Right forelimb (tissue), 1 donor: ENCODE data around the gene LDLRAD3.

Source experiments
- DNase-seq: peaks from one replicate; pipeline ENCODE4 v3.0.0-alpha.2; 2018

The LDLRAD3 gene

DNA sequence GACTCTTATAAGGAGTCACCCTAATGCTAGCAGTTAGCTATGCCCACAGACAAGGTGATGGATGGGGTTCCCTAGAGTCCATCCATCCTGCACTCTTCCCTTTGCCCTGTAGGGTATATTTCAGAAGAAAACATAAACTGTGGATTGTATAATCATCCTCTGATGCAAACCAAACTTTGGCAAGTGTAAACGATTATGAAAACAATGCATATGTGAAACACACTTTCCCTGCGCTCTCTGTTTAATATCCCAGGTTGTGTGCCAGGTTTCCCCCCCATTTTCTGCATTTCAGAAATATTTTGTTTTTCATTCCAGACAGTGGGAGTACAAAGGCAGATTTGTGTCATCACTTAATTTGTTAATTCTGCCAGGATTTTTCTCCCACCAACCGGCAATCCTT is 110.0 kb downstream of the LDLRAD3 start:
- no peak for DNase-seq

- no peak for DNase-seq
Measured at GRCh38 chr11:36054628-36055027, 110.8 kb downstream of the LDLRAD3 start.

DNA sequence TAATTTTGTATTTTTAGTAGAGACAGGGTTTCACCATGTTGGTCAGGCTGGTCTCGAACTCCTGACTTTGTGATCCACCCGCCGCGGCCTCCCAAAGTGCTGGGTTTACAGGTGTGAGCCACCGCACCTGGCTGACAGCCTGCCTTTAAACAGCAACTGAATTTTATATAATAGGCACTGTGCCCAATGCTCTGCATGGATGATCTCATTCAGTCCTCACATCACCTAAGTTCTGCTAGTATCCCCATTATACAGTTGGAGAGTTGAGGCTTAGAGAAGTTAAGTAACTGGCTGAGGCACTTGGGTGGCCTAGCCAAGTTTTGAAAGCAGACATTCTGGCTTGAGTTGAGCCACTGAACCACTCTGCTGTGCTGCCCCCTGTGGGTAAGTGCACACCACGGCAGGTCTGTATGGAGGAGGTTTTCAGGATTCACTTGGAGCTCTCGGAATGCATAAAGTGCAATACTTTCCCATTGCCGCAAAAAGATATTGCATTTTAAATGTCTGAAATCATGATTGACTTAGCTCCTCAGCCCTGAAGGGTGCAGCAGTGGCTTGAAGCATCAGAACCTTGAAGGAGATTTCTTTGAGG is 112.4 kb downstream of the LDLRAD3 start:
- DNase-seq, result no peak

GRCh38 chr11:36057379-36058042 is 113.6 kb downstream of the LDLRAD3 start:
- DNase-seq, result no peak

- no peak for DNase-seq
Measured at GRCh38 chr11:36059660-36060059, 115.8 kb downstream of the LDLRAD3 start.

DNA sequence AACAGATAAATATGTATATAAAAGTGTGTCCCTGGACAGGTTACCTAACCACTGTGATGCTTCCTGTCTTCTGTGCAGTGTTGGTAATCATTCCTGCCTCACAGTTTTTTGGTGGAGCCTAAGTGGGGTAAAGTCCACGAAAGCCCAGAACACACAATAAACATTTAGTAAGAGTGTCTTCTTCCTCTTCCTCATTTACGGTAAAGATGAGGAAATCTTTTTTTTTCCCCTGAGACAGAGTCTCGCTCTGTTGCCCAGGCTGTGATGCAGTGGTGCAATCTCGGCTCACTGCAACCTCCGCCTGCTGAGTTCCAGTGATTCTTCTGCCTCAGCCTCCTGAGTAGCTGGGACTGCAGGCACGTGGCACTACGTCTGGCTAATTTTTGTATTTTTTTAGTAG is 117.1 kb downstream of the LDLRAD3 start:
- no peak for DNase-seq

DNA sequence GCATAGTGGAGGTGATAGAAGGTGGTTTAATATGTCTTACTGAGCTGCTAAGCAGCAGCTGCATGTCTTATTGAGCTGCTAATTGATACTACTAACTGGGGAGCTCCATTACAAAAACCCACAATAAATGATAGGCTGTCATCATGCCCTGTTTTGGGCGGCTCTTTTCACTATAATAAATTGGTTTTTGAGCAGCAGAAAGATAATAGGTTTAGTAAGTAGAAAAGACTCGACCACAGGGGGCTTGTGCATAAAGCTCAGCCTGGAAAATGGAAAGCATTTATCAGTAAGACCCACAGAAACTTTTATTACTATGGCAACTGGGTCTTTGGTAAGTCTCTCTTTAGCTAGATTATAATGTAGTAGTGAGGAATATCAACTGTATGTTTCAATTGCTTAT is 117.6 kb downstream of the LDLRAD3 start:
- DNase-seq, result no peak

DNA sequence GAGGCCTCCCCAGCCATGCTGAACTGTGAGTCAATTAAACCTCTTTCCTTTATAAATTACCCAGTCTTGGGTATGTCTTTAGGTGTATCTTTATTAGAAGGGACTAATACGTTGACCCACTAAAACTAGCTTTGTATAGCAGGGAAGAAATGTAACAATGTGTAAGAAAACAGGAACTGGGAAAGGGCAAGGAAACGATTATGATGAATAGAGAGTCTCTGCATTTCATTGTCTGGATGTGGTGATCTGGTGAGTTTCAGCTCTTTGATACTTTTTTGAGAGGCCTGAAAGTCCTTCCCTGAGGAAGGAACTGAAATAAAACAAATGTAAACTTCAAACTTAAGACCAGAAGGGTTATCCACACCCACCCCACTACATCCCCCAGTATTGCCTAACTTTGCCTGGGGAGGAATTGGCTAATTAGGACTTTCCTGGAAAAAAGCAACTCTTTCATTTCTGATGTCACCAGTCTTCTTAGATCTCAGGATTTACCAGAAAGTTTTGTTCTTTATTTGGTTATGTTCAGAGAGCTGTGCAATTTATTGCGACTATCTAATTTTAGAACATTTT is 119.0 kb downstream of the LDLRAD3 start:
- DNase-seq, result no peak

DNA sequence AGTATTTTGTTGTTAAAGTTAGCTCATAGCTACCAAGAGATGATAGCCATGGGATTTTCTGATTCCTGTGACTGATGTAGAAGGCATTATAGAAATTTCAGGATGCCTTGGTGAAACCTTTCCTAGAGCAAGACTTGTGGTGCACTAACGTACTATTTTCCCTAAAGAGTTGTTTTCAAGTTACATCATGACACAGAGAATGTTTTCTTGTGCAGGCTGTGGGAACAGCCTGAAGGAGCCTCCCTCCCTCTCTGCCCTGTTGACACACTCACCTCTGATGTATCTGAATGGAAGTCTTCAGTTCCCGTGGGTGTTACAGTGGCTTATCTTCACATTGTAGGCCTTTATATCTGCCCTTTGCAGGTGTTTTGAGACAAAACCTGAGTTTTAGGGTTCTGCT is 121.6 kb downstream of the LDLRAD3 start:
- no peak for DNase-seq

DNA sequence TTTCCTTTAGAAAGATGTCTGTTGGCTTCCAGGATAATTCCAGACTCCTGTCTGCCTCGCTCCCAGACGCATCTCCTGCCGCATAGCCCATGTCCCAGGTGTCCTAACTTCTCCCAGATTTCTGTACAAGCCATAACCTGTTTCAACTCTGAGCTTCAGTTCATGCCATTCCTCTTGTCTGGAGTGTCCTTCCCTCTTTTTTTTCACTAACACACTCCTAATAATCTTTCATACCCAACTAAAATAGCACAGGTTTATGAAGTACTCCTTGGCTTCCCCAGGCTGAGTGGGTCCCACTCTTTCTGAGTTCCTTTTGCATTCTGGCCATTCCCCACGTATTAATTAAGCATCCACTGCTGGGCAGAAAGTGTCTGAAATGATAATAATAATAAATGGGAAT is 123.0 kb downstream of the LDLRAD3 start:
- no peak for DNase-seq

GRCh38 chr11:36069576-36070212 is 125.8 kb downstream of the LDLRAD3 start:
- no peak for DNase-seq

DNA sequence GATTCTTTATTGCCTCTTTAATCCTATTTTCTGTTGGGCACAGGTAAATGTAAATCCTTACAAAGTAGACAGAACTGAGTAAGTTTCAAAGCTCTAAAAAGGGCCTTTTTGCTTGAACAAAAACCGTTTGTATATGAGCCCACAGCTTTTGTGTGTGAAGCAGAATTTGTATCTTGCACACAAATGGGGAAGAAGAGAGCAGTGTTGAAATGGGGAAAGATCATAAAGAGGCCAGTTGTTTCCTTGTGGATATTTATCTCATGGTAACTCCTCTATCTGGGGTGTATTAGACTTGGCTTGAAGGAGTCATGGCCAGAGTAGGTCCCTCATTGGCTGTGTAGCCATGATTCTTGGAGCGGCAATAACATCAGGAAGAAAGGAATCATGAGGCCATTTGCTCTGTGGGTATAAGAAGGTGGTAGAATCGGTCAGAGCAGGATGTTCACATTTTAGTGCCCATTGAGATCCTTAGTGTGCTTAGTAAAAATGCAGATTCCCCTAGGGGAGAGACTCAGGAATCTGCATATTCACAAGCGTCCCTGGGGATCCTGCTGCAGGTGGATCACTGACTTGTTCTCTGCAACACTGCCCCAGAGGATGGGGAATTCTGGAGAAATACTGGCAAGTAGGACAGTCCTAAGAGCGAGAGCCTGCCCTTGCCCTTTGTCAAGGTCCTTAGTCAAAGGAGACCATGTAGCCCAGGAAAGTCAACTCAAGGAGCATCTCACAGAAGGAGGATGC is 126.5 kb downstream of the LDLRAD3 start:
- DNase-seq, result no peak

GRCh38 chr11:36070954-36071330 is 127.1 kb downstream of the LDLRAD3 start:
- DNase-seq, result no peak

DNA sequence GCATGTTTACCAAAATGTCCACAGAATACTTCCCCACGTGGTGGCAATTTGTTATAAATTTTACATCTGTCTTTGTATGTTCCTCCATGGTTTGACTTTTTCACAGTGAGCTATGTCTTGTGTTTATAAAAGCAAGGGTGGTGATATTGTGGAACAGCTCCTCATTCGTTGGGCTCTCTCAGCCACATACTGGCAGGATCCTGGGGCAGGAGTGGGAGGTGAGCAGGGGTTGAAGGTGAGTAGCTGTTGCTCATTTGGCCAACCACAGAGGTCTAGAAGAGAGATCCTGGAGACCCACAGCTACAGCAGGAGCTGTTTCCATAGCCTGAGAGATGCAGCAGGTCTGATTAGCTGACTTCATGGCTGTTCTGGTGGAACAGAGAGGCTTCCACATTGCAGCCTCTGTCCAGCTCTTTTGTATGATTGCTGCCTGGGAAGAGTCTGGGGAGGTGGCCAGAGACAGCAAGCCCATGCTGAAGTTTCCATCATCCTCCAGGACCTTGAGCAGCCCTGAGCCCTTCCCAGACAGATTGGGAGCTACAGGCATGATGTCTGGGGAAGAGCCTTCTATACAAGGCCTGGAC is 128.1 kb downstream of the LDLRAD3 start:
- no peak for DNase-seq

DNA sequence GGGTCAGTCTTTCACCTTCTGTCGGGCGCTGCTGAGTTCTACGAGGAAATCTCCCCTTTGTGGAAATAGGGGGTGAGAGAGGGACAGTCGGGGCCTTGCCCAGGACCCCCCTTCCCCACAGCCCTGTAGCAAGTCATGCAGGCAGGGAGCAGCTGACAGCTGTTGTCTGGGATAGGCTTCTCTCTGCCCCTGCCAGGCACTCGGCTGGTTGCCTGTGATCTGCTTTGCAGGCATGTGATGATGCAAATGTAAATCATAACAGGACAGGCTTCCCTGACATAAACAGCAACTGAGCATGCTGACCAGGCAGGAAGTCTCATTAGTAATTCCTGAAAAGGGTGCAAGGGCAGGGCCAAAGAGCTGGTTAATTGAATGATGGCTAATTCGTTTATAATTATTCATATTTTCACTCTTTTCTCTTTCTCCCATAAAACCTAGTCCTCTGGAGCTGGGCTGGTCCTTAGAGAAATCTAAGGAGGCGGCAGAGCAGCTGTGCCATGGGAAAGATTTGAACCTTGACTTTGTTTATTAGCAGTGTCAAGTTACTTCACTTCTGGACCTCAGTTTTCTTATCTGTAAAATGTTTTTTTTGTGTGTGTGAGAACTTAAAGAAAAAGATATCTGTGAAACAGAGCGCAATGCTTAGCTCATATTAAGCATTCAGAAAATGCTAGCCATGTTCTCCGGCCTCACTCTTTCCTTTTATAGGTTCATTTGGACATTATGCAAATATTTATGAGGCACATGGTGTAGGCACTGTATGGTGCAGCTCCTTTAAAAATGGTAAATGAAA is 129.7 kb downstream of the LDLRAD3 start:
- peak; percentile 78 for DNase-seq

DNA sequence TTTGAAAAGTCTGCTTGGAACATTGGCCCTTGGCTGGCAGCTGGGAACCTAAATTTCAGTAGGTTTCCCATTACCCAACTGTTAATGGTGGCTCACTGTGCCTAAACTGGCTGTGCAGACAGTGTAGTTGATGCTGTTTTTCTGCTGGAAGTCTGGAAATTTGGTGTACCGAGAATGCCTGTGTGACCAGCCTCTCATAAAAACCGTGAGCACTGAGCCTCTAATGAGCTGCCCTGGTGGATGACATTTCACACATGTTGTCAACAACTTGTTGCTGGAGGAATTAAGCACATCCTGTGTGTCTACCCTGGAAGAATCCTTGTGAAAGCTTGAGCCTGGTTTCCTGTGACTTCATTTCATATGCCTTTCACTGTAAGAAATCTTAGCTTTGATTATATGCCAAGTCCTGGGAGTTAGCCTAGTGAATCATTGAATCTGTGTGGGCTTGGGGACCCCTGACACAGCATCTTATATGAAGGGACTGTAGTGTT is 131.1 kb downstream of the LDLRAD3 start:
- no peak for DNase-seq

- no peak for DNase-seq
Measured at GRCh38 chr11:36077368-36077767, 133.5 kb downstream of the LDLRAD3 start.

GRCh38 chr11:36077886-36078685 is 134.2 kb downstream of the LDLRAD3 start:
- DNase-seq, result no peak

DNA sequence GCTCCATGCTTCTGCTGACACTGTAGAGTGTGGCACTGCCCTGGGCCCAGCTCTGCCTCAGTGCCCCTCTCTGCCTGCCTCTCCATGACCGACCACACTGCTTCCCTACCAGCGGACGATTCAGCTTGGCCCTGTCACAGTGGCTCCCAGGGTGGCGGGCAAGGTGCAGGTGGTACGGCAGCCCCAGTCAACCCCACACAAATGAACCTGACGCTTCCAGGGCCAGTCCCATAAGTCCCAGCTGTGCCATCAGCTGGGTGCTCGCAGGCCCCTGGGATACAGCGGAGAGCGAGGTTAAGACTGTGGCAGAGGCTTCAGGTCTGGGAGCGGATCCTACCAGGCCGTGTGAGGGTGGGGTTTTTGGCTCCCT is 134.8 kb downstream of the LDLRAD3 start:
- no peak for DNase-seq

GRCh38 chr11:36079878-36080675 is 136.2 kb downstream of the LDLRAD3 start:
- DNase-seq, result no peak
